ENCODE measurements around the gene ADAM33.

GRCh38 chr20:3720068-3720467 is 38.3 kb upstream of the ADAM33 start:
- TF ChIP-seq, protein P1, sequence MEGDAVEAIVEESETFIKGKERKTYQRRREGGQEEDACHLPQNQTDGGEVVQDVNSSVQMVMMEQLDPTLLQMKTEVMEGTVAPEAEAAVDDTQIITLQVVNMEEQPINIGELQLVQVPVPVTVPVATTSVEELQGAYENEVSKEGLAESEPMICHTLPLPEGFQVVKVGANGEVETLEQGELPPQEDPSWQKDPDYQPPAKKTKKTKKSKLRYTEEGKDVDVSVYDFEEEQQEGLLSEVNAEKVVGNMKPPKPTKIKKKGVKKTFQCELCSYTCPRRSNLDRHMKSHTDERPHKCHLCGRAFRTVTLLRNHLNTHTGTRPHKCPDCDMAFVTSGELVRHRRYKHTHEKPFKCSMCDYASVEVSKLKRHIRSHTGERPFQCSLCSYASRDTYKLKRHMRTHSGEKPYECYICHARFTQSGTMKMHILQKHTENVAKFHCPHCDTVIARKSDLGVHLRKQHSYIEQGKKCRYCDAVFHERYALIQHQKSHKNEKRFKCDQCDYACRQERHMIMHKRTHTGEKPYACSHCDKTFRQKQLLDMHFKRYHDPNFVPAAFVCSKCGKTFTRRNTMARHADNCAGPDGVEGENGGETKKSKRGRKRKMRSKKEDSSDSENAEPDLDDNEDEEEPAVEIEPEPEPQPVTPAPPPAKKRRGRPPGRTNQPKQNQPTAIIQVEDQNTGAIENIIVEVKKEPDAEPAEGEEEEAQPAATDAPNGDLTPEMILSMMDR (conservative IDR thresholded peaks at IDR 0.05; ENCODE audit: low read depth, low read length), result no peak
- TF ChIP-seq EZH2 (IDR thresholded peaks at IDR 0.05; ENCODE audit: borderline replicate concordance, low read depth, low read length, poor library complexity, severe bottlenecking), result no peak

Data from A673 (cell line).